Endodermal cell (in vitro differentiated cells): ENCODE data around the gene POU6F2. TPM values are rescaled to one million over a fixed set of nuclear protein-coding genes. Genes with fewer than 3 reads are reported as not detected.

ENCODE experiments used
- DNase-seq: peaks from one replicate; pipeline ENCODE4 v3.0.0-alpha.2; 2017
- H3K27ac ChIP-seq: 2 replicates; pipeline ENCODE4 v1.5.1; 2013; ENCODE audit warnings: mild to moderate bottlenecking, low read depth, low read length, moderate library complexity
- H3K27me3 ChIP-seq: 2 replicates; pipeline ENCODE4 v1.6.1; 2013; ENCODE audit warnings: mild to moderate bottlenecking, low read length, moderate library complexity; ENCODE audit not compliant: insufficient read depth, control insufficient read depth, poor library complexity, severe bottlenecking
- H3K36me3 ChIP-seq: 2 replicates; pipeline ENCODE4 v1.7.0; 2013; ENCODE audit warnings: mild to moderate bottlenecking, low read length, moderate library complexity; ENCODE audit not compliant: control insufficient read depth, insufficient read depth
- H3K4me1 ChIP-seq: one replicate; pipeline ENCODE4 v1.7.0; 2013; ENCODE audit warnings: low read length; ENCODE audit not compliant: control insufficient read depth, insufficient read depth
- H3K4me3 ChIP-seq: 2 replicates; pipeline ENCODE4 v1.5.1; 2013; ENCODE audit warnings: mild to moderate bottlenecking, low read length, moderate library complexity
- H3K9ac ChIP-seq: 2 replicates; pipeline ENCODE4 v1.6.1; 2013; ENCODE audit warnings: mild to moderate bottlenecking, low read length, moderate library complexity; ENCODE audit not compliant: poor library complexity, severe bottlenecking; ENCODE audit errors: extremely low read depth
- H3K9me3 ChIP-seq: 2 replicates; pipeline ENCODE4 v1.6.1; 2013; ENCODE audit warnings: mild to moderate bottlenecking, low read length, moderate library complexity; ENCODE audit not compliant: control insufficient read depth
- H3K27ac Mint-ChIP-seq: 2 replicates; pipeline ENCODE4 v1.8.0; 2020; ENCODE audit warnings: mixed read lengths
- H3K27me3 Mint-ChIP-seq: 2 replicates; pipeline ENCODE4 v1.8.0; 2021; ENCODE audit warnings: mild to moderate bottlenecking, mixed read lengths; ENCODE audit not compliant: insufficient read depth
- H3K36me3 Mint-ChIP-seq: 2 replicates; pipeline ENCODE4 v1.8.0; 2020; ENCODE audit warnings: low read depth, mixed read lengths
- H3K4me1 Mint-ChIP-seq: 2 replicates; pipeline ENCODE4 v1.8.0; 2020; ENCODE audit warnings: mixed read lengths
- H3K4me3 Mint-ChIP-seq: 2 replicates; pipeline ENCODE4 v1.8.0; 2020; ENCODE audit warnings: mild to moderate bottlenecking, moderate library complexity, mixed read lengths
- H3K9me3 Mint-ChIP-seq: 2 replicates; pipeline ENCODE4 v1.8.0; 2020; ENCODE audit warnings: mild to moderate bottlenecking, mixed read lengths
- WGBS, 2 experiments: methylation state at CpG; one replicate each; pipeline versions ENCODE4 v1.1.5 to v1.1.7; 2013; ENCODE audit warnings: missing lambda C conversion rate in 2 of 2, mixed read lengths in 1 of 2; ENCODE audit not compliant: insufficient coverage in 1 of 2, insufficient read length in 1 of 2; 5-methylcytosine and 5-hydroxymethylcytosine counted together
- total RNA-seq, 2 donors: library from RNA; stranded (reverse); fragmentation: NEBNext Ultra II Directional in 1 of 2; extraction: Animal tissue kit (Norgen Biotek cat#: 25700) in 1 of 2; gene quantifications; 2 replicates in 1 of 2; 3 replicates in 1 of 2; pipeline ENCODE4 v1.2.1, GENCODE V29; 2021
- TF ChIP-seq, protein P1 (sequence below): fragments of 200-600 bp; sonication (generic); conservative IDR thresholded peaks from 2 replicates; pipeline ENCODE4 v1.5.0; 2021; ENCODE audit warnings: antibody characterized with exemption, mild to moderate bottlenecking

POU6F2 gene
- total RNA-seq, 2 donors from 2014 or later, result 6.0 to 10.0 TPM

DNA sequence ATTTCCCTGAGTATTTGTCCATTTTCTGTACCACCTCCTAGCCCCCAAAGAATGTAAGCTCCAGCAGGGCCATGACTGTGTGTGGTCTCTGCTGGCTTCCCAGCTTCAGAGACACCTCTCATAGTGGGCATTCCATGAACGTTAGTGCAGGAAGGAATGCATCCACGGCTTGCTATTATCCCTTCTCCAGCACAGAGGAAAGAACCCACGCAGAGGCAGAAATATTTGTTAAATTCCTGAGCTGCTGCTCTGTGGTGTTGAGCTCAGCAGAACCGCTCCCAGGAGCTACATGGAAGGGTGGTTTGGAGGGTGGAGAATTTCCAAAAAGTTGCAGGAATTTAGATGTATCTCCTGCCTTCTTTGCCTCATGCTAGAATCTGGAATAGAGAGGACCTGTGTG is 275.2 kb downstream of the POU6F2 start:
- Mint-ChIP-seq H3K9me3 (no peaks in the 10 kb centered on the region), H3K4me3 (no peak overlapping the region), H3K27ac (no peak overlapping the region), H3K4me1 (peaks cover 68% of the 10 kb centered on the region), H3K36me3 (peaks cover 1% of the 10 kb centered on the region), H3K27me3 (peaks cover 41% of the 10 kb centered on the region)
- 26 to 60% methylated on average over 3 to 4 of the region's 4 CpGs for WGBS, 2 experiments
- H3K4me3 ChIP-seq, result no peak overlapping the region
- DNase-seq, result peak; percentile 67
- H3K27ac ChIP-seq, result no peak overlapping the region
- TF ChIP-seq, protein P1, sequence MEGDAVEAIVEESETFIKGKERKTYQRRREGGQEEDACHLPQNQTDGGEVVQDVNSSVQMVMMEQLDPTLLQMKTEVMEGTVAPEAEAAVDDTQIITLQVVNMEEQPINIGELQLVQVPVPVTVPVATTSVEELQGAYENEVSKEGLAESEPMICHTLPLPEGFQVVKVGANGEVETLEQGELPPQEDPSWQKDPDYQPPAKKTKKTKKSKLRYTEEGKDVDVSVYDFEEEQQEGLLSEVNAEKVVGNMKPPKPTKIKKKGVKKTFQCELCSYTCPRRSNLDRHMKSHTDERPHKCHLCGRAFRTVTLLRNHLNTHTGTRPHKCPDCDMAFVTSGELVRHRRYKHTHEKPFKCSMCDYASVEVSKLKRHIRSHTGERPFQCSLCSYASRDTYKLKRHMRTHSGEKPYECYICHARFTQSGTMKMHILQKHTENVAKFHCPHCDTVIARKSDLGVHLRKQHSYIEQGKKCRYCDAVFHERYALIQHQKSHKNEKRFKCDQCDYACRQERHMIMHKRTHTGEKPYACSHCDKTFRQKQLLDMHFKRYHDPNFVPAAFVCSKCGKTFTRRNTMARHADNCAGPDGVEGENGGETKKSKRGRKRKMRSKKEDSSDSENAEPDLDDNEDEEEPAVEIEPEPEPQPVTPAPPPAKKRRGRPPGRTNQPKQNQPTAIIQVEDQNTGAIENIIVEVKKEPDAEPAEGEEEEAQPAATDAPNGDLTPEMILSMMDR, result no peak
- no peaks in the 10 kb centered on the region for H3K36me3 ChIP-seq
- peaks cover 52% of the 10 kb centered on the region for H3K27me3 ChIP-seq
- peaks cover 19% of the 10 kb centered on the region for H3K4me1 ChIP-seq
- no peak overlapping the region for H3K9ac ChIP-seq
- no peaks in the 10 kb centered on the region for H3K9me3 ChIP-seq

DNA sequence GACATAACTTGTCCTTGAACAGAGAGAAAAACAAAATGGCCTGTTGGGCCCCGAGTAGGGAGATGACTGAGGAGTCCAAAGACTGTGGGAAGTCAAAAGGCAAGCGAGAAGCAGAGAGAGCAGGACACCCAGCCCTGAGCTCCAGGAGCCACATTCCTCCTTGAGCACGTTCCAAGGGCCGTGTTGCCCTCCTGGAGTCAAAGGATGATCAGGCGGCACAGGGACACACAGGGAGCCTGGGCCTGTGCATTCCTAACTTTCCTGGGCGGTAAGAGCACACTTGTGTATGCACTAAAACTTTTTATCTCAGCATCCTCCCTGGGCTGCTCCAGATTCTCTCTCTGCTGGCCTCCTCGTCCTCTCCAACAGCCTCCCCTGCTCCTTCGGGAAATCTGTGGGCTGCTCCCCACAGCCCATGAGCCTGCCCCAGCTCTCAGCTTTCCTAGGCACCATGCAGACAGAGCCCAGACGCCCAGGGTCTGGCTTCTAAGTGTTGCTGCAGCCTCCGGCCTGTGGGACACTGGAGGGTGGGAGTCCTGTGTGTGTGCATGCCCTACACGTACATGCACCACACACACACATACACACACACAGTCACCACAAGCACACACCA is 281.8 kb downstream of the POU6F2 start:
- H3K4me3 Mint-ChIP-seq, result no peak overlapping the region
- no peaks in the 10 kb centered on the region for H3K9me3 Mint-ChIP-seq
- Histone ChIP-seq H3K4me3 (no peak overlapping the region), H3K36me3 (no peaks in the 10 kb centered on the region), H3K27ac (no peak overlapping the region), H3K27me3 (peaks cover 16% of the 10 kb centered on the region), H3K9me3 (no peaks in the 10 kb centered on the region), H3K9ac (no peak overlapping the region), H3K4me1 (peaks cover 7% of the 10 kb centered on the region)
- H3K27me3 Mint-ChIP-seq, result peaks cover 8% of the 10 kb centered on the region
- TF ChIP-seq, protein P1, result no peak
- no peak overlapping the region for H3K27ac Mint-ChIP-seq
- peak; percentile 66 for DNase-seq
- no peaks in the 10 kb centered on the region for H3K36me3 Mint-ChIP-seq
- H3K4me1 Mint-ChIP-seq, result peaks cover 29% of the 10 kb centered on the region
- WGBS, 2 experiments, result 78 to 87% methylated on average over 7 to 11 of the region's 11 CpGs

DNA sequence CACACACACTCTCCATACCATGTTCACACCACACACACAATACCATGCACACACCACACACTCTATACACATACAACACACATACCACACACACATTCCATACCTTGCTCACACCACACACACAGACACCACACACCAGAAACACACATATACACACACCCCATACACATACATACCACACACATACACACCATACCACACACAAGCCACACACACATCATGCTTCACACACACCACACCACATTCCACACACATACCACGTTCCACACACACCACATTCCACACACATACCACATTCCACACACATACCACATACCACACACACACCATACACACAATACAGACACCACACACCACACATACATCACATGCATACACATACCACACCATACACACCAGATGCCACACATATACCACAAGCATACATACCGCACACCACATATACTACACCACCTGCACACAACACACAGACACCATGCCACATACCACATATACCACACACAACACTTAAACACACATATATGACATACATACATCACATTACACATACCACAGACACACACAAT is 282.7 kb downstream of the POU6F2 start:
- Histone ChIP-seq H3K4me3 (no peak overlapping the region), H3K27me3 (peaks cover 7% of the 10 kb centered on the region), H3K27ac (no peak overlapping the region), H3K4me1 (peaks cover 7% of the 10 kb centered on the region), H3K9me3 (no peaks in the 10 kb centered on the region), H3K36me3 (no peaks in the 10 kb centered on the region), H3K9ac (no peak overlapping the region)
- H3K36me3 Mint-ChIP-seq, result no peaks in the 10 kb centered on the region
- no peak overlapping the region for H3K27ac Mint-ChIP-seq
- H3K27me3 Mint-ChIP-seq, result peaks cover 4% of the 10 kb centered on the region
- H3K4me3 Mint-ChIP-seq, result no peak overlapping the region
- 92 to 100% methylated on average over 1 to 2 of the region's 2 CpGs for WGBS, 2 experiments
- H3K9me3 Mint-ChIP-seq, result no peaks in the 10 kb centered on the region
- peaks cover 29% of the 10 kb centered on the region for H3K4me1 Mint-ChIP-seq
- TF ChIP-seq, protein P1, result no peak
- no peak for DNase-seq
